Measurements from ENCODE around the gene CETP.

DNA sequence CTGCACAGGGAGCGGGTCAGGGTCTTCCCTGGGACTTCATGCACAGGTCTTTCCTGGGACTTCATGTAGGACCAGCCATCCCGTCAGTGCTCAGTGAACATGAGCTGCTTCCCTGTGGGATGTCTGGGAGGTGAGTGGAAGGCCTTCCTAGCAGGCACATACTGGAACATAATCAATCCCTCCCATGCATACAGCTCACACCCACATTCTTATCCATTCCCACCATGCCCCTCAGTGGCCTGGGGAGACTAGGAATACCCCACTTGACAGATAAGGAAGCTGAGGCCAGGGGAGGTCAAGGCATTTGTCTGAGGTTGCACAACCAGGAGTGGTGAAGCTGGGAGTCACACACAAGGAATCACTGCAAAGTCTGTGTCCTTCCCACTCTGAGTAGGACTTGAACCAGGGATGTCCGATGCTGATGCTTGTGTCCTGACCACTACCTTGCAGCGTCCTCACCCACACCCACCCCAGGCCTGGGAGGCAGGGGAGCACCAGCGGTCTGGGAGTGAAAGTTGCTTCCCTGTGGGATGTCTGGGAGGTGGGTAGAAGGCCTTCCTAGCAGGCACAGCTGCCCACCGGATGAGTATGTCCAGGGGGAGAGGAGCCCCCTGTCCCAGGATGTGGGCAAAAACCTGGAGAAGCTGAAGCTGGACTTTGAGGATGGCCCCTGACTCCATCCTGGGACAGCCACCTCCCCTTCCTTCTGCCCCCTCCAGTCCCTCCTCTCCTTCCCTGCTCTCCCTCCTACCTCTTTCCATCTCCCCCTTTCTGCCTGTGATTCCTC lies 26.6 kb downstream of the CETP start:
- TF ChIP-seq, protein P1, sequence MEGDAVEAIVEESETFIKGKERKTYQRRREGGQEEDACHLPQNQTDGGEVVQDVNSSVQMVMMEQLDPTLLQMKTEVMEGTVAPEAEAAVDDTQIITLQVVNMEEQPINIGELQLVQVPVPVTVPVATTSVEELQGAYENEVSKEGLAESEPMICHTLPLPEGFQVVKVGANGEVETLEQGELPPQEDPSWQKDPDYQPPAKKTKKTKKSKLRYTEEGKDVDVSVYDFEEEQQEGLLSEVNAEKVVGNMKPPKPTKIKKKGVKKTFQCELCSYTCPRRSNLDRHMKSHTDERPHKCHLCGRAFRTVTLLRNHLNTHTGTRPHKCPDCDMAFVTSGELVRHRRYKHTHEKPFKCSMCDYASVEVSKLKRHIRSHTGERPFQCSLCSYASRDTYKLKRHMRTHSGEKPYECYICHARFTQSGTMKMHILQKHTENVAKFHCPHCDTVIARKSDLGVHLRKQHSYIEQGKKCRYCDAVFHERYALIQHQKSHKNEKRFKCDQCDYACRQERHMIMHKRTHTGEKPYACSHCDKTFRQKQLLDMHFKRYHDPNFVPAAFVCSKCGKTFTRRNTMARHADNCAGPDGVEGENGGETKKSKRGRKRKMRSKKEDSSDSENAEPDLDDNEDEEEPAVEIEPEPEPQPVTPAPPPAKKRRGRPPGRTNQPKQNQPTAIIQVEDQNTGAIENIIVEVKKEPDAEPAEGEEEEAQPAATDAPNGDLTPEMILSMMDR (conservative IDR thresholded peaks at IDR 0.05 in 1 of 2, IDR thresholded peaks at IDR 0.05 in 1 of 2; ENCODE audit: low read depth in 1 of 2, low read length in 2 of 2), result no peak
- TF ChIP-seq EZH2 (IDR thresholded peaks at IDR 0.05; ENCODE audit: low read length, missing control alignments), result no peak

Data from fibroblast of lung (primary cell).